Suprapubic skin (tissue), 4 donors: Measurements from ENCODE around the gene EBI3.

Source experiments
- CTCF ChIP-seq, 2 donors: fragments of 200-600 bp in 1 of 2; fragments of 450-650 bp in 1 of 2; sonication (generic) in 1 of 2; IDR thresholded peaks; one replicate each; pipeline ENCODE4 v1.5.1; 2016 to 2019; ENCODE audit warnings: antibody characterized with exemption in 2 of 2, mild to moderate bottlenecking in 1 of 2, moderate library complexity in 1 of 2
- EP300 ChIP-seq: sonication (generic); formaldehyde crosslinking; IDR thresholded peaks from one replicate; pipeline ENCODE4 v1.6.1; 2017; ENCODE audit warnings: antibody characterized with exemption
- POLR2A ChIP-seq, 2 donors: fragments of 450-650 bp; IDR thresholded peaks; one replicate each; pipeline ENCODE4 v1.6.1; 2017; ENCODE audit warnings: antibody characterized with exemption in 2 of 2, mild to moderate bottlenecking in 2 of 2, moderate library complexity in 2 of 2
- POLR2AphosphoS5 ChIP-seq, 3 donors: sonication (generic); formaldehyde crosslinking; IDR thresholded peaks; one replicate each; pipeline ENCODE4 v1.6.1; 2017; ENCODE audit warnings: antibody characterized with exemption in 3 of 3

- no peak for TF ChIP-seq CTCF (IDR thresholded peaks at IDR 0.05)
- no peak for TF ChIP-seq POLR2AphosphoS5 (IDR thresholded peaks at IDR 0.05)
- no peak for TF ChIP-seq POLR2A (IDR thresholded peaks at IDR 0.05)
- no peak for TF ChIP-seq EP300
Measured at GRCh38 chr19:4213116-4213515, 16.2 kb upstream of the EBI3 start.
